MM.1S (cell line): ENCODE results near the gene CER1.
A peak's percentile ranks its signal among the peaks of the same experiment; 100 is the strongest.

ENCODE experiments used
- DNase-seq: peaks from one replicate; pipeline ENCODE4 v3.0.0-alpha.2; 2015
- H2AFZ ChIP-seq: fragments of 300-600 bp; sonication (generic); 2 replicates; pipeline ENCODE4 v1.6.0; 2016; ENCODE audit warnings: antibody characterized with exemption, low read length
- H3F3A ChIP-seq: fragments of 300-600 bp; sonication (generic); 2 replicates; pipeline ENCODE4 v1.6.1; 2016; ENCODE audit warnings: mild to moderate bottlenecking, antibody characterized with exemption, low read length, moderate library complexity, mixed read lengths; ENCODE audit not compliant: insufficient read depth
- H3K27ac ChIP-seq: fragments of 300-600 bp; sonication (generic); 2 replicates; pipeline ENCODE4 v1.5.1; 2016; ENCODE audit warnings: mild to moderate bottlenecking, low read length
- H3K27me3 ChIP-seq: fragments of 300-600 bp; sonication (generic); replicated peaks from 2 replicates; pipeline ENCODE4 v1.6.0; 2016; ENCODE audit warnings: low read length; ENCODE audit not compliant: insufficient read depth
- H3K36me3 ChIP-seq: fragments of 300-600 bp; sonication (generic); replicated peaks from 2 replicates; pipeline ENCODE4 v1.6.1; 2016; ENCODE audit warnings: mild to moderate bottlenecking, low read length, mixed read lengths; ENCODE audit not compliant: insufficient read depth
- H3K4me1 ChIP-seq: fragments of 300-600 bp; sonication (generic); 2 replicates; pipeline ENCODE4 v1.6.1; 2016; ENCODE audit warnings: low read length, mixed read lengths
- H3K4me2 ChIP-seq: fragments of 300-600 bp; sonication (generic); 2 replicates; pipeline ENCODE4 v1.6.0; 2016; ENCODE audit warnings: low read depth, low read length
- H3K4me3 ChIP-seq: fragments of 300-600 bp; sonication (generic); 2 replicates; pipeline ENCODE4 v1.5.1; 2016; ENCODE audit warnings: low read length, mixed read lengths
- H3K79me2 ChIP-seq: fragments of 300-600 bp; sonication (generic); 2 replicates; pipeline ENCODE4 v1.6.1; 2016; ENCODE audit warnings: mixed run types, low read length, mixed read lengths
- H3K9ac ChIP-seq: fragments of 300-600 bp; sonication (generic); 2 replicates; pipeline ENCODE4 v1.6.1; 2016; ENCODE audit warnings: low read length, mixed read lengths
- H3K9me2 ChIP-seq: fragments of 300-600 bp; sonication (generic); replicated peaks from 2 replicates; pipeline ENCODE4 v1.6.1; 2016; ENCODE audit warnings: mild to moderate bottlenecking, low read length, mixed read lengths; ENCODE audit not compliant: insufficient read depth
- H3K9me3 ChIP-seq: fragments of 300-600 bp; sonication (generic); replicated peaks from 2 replicates; pipeline ENCODE4 v1.6.1; 2016; ENCODE audit warnings: mild to moderate bottlenecking, low read length, mixed read lengths; ENCODE audit not compliant: insufficient read depth
- H4K20me1 ChIP-seq: fragments of 300-600 bp; sonication (generic); 2 replicates; pipeline ENCODE4 v1.6.1; 2016; ENCODE audit warnings: mild to moderate bottlenecking, low read length, moderate library complexity, mixed read lengths; ENCODE audit not compliant: insufficient read depth
- EZH2 ChIP-seq: fragments of 300-600 bp; sonication (generic); optimal IDR thresholded peaks from 2 replicates; pipeline ENCODE3; 2017; ENCODE audit warnings: low read depth, mild to moderate bottlenecking, antibody characterized with exemption, low read length, mixed read lengths
- EZH2phosphoT487 ChIP-seq: fragments of 300-600 bp; sonication (generic); IDR thresholded peaks from 2 replicates; pipeline ENCODE4 v1.6.1; 2018; ENCODE audit warnings: antibody characterized with exemption, low read length
- TF ChIP-seq, protein P1 (sequence below): fragments of 300-600 bp; sonication (generic); IDR thresholded peaks from 2 replicates; pipeline ENCODE4 v1.5.1; 2016; ENCODE audit warnings: antibody characterized with exemption, low read length, mixed read lengths

CER1 gene

DNA sequence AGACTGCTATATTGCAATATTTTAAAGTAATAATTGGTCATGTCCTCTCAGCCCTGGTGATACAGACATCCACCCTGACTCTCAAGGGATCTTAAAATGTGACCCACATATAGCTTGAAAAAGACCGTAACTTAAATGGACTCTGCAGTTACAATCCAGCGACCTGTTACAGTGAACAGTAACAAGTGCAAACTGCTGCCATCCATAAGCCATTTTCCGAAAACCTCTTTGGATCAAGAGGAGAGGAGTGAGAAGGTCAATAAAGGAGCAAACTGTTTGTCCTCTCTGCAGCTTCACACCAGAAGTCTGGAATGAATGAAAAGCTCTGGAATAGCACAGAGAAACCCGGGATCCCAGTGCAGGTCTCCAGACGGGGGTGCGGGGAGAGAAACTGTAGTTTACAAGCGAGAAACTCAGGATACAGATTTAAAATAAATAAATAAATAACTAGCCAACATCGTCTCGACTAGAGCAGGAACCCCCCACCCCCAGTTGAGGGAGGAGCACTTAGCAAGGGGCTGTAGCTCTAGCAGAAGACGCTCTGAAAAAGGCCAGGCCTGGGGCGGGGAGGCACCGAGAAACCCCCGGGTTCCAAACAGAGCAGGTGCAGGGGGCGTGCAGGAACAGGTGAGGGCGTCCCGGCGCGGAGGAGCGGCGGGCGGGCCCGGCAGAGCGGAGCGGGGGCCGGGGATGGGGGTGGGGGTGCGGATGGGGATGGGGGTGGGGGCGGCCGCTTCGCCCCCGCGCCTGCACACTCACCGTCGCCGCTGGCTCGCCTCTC, 29.9 kb downstream of the CER1 start:
- no peaks in the 10 kb centered on the region for H3K9me3 ChIP-seq
- H2AFZ ChIP-seq = no peak overlapping the region
- DNase-seq = peak; percentile 14
- H3K9ac ChIP-seq = peak overlapping the region; percentile 51
- peaks cover 7% of the 10 kb centered on the region; the same call in 1 of the 2 replicates for H3F3A ChIP-seq
- H3K36me3 ChIP-seq = no peaks in the 10 kb centered on the region
- peak overlapping the region; percentile 60; the same call in 1 of the 2 replicates for H3K4me2 ChIP-seq
- peak overlapping the region; percentile 65; the same call in 1 of the 2 replicates for H3K27ac ChIP-seq
- H3K79me2 ChIP-seq = peaks cover 32% of the 10 kb centered on the region
- no peaks in the 10 kb centered on the region for H3K27me3 ChIP-seq
- 0 out of 2 replicates have a peak, but pooled peaks cover 4% of the 10 kb centered on the region for H3K4me1 ChIP-seq
- H3K9me2 ChIP-seq = no peaks in the 10 kb centered on the region
- H3K4me3 ChIP-seq = peak overlapping the region; percentile 61
- H4K20me1 ChIP-seq = no peaks in the 10 kb centered on the region
- TF ChIP-seq EZH2 (no peak), EZH2phosphoT487 (no peak)
- TF ChIP-seq, protein P1, sequence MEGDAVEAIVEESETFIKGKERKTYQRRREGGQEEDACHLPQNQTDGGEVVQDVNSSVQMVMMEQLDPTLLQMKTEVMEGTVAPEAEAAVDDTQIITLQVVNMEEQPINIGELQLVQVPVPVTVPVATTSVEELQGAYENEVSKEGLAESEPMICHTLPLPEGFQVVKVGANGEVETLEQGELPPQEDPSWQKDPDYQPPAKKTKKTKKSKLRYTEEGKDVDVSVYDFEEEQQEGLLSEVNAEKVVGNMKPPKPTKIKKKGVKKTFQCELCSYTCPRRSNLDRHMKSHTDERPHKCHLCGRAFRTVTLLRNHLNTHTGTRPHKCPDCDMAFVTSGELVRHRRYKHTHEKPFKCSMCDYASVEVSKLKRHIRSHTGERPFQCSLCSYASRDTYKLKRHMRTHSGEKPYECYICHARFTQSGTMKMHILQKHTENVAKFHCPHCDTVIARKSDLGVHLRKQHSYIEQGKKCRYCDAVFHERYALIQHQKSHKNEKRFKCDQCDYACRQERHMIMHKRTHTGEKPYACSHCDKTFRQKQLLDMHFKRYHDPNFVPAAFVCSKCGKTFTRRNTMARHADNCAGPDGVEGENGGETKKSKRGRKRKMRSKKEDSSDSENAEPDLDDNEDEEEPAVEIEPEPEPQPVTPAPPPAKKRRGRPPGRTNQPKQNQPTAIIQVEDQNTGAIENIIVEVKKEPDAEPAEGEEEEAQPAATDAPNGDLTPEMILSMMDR = no peak

DNA sequence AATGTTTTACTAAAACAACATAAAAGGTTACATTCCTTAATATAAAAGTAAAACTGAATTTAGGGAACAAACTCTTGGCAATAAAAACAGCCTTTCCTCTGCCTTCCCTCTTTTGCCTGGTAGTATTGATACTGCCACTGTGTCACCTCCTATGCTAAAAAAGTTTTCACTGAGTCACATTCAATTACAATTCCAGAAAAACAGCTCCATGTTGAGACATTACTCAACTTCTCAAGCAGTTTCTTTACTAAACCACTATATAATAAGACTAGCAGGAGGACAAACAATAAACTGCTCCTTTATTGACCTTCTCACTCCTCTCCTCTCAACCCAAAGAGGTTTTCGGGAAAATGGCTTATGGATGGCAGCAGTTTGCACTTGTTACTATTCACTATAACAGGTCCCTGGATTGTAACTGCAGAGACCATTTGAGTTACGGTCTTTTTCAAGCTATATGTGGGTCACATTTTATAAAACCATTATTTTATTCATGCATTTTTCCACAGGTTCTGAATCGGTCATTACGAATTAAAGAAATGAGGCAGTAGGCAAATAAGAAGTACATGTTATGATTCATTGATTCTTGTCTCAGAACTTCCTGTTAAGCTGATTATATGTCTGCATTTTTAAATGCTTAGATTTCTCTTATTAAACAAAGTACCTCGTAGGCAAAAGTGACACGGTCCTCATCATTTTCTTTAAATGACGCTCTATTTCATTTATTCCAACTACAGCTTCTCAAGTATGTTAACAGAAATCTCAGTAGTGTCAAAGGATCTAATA, 31.4 kb downstream of the CER1 start:
- no peaks in the 10 kb centered on the region for H3K9me3 ChIP-seq
- TF ChIP-seq, protein P1 = no peak
- peak overlapping the region; percentile 60; the same call in 1 of the 2 replicates for H3K4me2 ChIP-seq
- no peak for DNase-seq
- H3K9ac ChIP-seq = no peak overlapping the region
- no peak overlapping the region for H3K27ac ChIP-seq
- H3K36me3 ChIP-seq = no peaks in the 10 kb centered on the region
- peaks cover 32% of the 10 kb centered on the region for H3K79me2 ChIP-seq
- peaks cover 7% of the 10 kb centered on the region; the same call in 1 of the 2 replicates for H3F3A ChIP-seq
- H2AFZ ChIP-seq = no peak overlapping the region
- 0 out of 2 replicates have a peak, but pooled peaks cover 4% of the 10 kb centered on the region for H3K4me1 ChIP-seq
- H3K4me3 ChIP-seq = no peak overlapping the region
- H3K9me2 ChIP-seq = no peaks in the 10 kb centered on the region
- H3K27me3 ChIP-seq = no peaks in the 10 kb centered on the region
- H4K20me1 ChIP-seq = no peaks in the 10 kb centered on the region

GRCh38 chr9:14687042-14687719, 35.4 kb downstream of the CER1 start:
- TF ChIP-seq EZH2 (no peak), EZH2phosphoT487 (no peak)
- TF ChIP-seq, protein P1 = no peak
- Histone ChIP-seq H2AFZ (no peak overlapping the region), H3K4me3 (no peak overlapping the region), H3K27me3 (no peaks in the 10 kb centered on the region), H3K4me2 (no peak overlapping the region), H3K4me1 (0 out of 2 replicates have a peak, but pooled peaks cover 4% of the 10 kb centered on the region), H3K79me2 (peaks cover 27% of the 10 kb centered on the region), H4K20me1 (no peaks in the 10 kb centered on the region), H3F3A (no peaks in the 10 kb centered on the region), H3K9me3 (no peaks in the 10 kb centered on the region), H3K9me2 (no peaks in the 10 kb centered on the region), H3K36me3 (no peaks in the 10 kb centered on the region), H3K9ac (no peak overlapping the region), H3K27ac (no peak overlapping the region)
- no peak for DNase-seq
